B cell (primary cell): Measurements from ENCODE around the gene HTRA2. TPM values are rescaled to one million over a fixed set of nuclear protein-coding genes. Genes with fewer than 3 reads are reported as not detected.

ENCODE experiments used
- ATAC-seq: fragments of 200-7000 bp; cut with Tn5 transposase; one replicate; pipeline ENCODE4 v1.10.0; 2021; ENCODE audit warnings: low read depth, mild to moderate bottlenecking, moderate number of reproducible peaks, moderate library complexity
- CTCF ChIA-PET: fragments of 350-600 bp; sonication (Branson Sonifier 250); formaldehyde crosslinking; loops from one replicate; lab custom pipeline; 2021; ENCODE audit warnings: antibody characterized with exemption, inconsistent platforms; lab: Charles Lee
- POLR2A ChIA-PET: fragments of 350-600 bp; sonication (Branson Sonifier 250); formaldehyde crosslinking; loops from one replicate; lab custom pipeline; 2021; ENCODE audit warnings: antibody characterized with exemption; lab: Charles Lee
- DNase-seq: peaks from one replicate; pipeline ENCODE4 v3.0.0; 2013
- H2AFZ ChIP-seq: 2 replicates; pipeline ENCODE4 v1.6.1; 2012; ENCODE audit warnings: mild to moderate bottlenecking, low read depth, low read length; ENCODE audit not compliant: insufficient read depth, poor library complexity, severe bottlenecking
- H3K27ac ChIP-seq, 2 donors: 1 replicate in 1 of 2; 2 replicates in 1 of 2; pipeline ENCODE4 v1.5.1; 2012 to 2013; ENCODE audit warnings: low read length in 2 of 2, mild to moderate bottlenecking in 2 of 2, moderate library complexity in 1 of 2
- H3K27me3 ChIP-seq, 4 experiments: fragments of 200-600 bp in 1 of 4; sonication (generic) in 1 of 4; replicated peaks in 1 of 4; 1 replicate in 2 of 4; 2 replicates in 2 of 4; pipeline versions ENCODE4 v1.6.1 to v1.7.0; 2013 to 2016; ENCODE audit warnings: low read length in 3 of 4, mild to moderate bottlenecking in 2 of 4, mixed read lengths in 1 of 4, moderate library complexity in 1 of 4; ENCODE audit not compliant: insufficient read depth in 4 of 4, control insufficient read depth in 3 of 4; ENCODE audit errors: control extremely low read depth in 1 of 4
- H3K36me3 ChIP-seq, 2 experiments: replicated peaks in 1 of 2; 1 replicate in 1 of 2; 2 replicates in 1 of 2; pipeline versions ENCODE4 v1.6.1 to v1.7.1; 2013; ENCODE audit warnings: low read length in 1 of 2; ENCODE audit not compliant: insufficient read depth in 2 of 2, control insufficient read depth in 1 of 2; ENCODE audit errors: control extremely low read depth in 1 of 2, extremely low read depth in 1 of 2
- H3K4me1 ChIP-seq, 2 donors: fragments of 200-600 bp in 1 of 2; sonication (generic) in 1 of 2; 1 replicate in 1 of 2; 2 replicates in 1 of 2; pipeline versions ENCODE4 v1.5.1 to v1.6.1; 2013 to 2017; ENCODE audit warnings: low read length in 2 of 2; ENCODE audit not compliant: control insufficient read depth in 2 of 2, insufficient read depth in 2 of 2
- H3K4me2 ChIP-seq: replicated peaks from 2 replicates; pipeline ENCODE3; 2012; ENCODE audit warnings: mild to moderate bottlenecking, low read depth, low read length; ENCODE audit not compliant: poor library complexity, severe bottlenecking
- H3K4me3 ChIP-seq, 5 experiments: fragments of 200-600 bp in 1 of 5; sonication (generic) in 1 of 5; 1 replicate in 3 of 5; 2 replicates in 2 of 5; pipeline versions ENCODE4 v1.5.1 to v1.7.0; 2011 to 2016; ENCODE audit warnings: low read length in 4 of 5, mild to moderate bottlenecking in 4 of 5, low read depth in 2 of 5, control low read depth in 1 of 5, moderate library complexity in 1 of 5; ENCODE audit not compliant: insufficient read depth in 1 of 5; ENCODE audit errors: control extremely low read depth in 1 of 5, extremely low read depth in 1 of 5
- H3K79me2 ChIP-seq: fragments of 200-600 bp; sonication (generic); one replicate; pipeline ENCODE4 v1.6.0; 2016; ENCODE audit warnings: low read length; ENCODE audit not compliant: control insufficient read depth, insufficient read depth
- H3K9ac ChIP-seq: fragments of 200-600 bp; sonication (generic); 2 replicates; pipeline ENCODE4 v1.6.1; 2017; ENCODE audit warnings: mild to moderate bottlenecking, low read length, moderate library complexity
- H3K9me3 ChIP-seq, 3 donors: one replicate each; pipeline versions ENCODE4 v1.6.1 to v1.7.1; 2013; ENCODE audit warnings: low read length in 2 of 3; ENCODE audit not compliant: control insufficient read depth in 2 of 3, insufficient read depth in 1 of 3; ENCODE audit errors: control extremely low read depth in 1 of 3
- H4K20me1 ChIP-seq: 2 replicates; pipeline ENCODE4 v1.6.0; 2012; ENCODE audit warnings: mild to moderate bottlenecking, low read length; ENCODE audit not compliant: insufficient read depth, control insufficient read depth, poor library complexity, severe bottlenecking
- H3K27ac Mint-ChIP-seq: one replicate; pipeline ENCODE4 v1.8.0; 2021; ENCODE audit warnings: mixed read lengths
- H3K27me3 Mint-ChIP-seq: one replicate; pipeline ENCODE4 v1.8.0; 2021; ENCODE audit warnings: mixed read lengths
- H3K4me1 Mint-ChIP-seq: one replicate; pipeline ENCODE4 v1.8.0; 2021; ENCODE audit warnings: mixed read lengths
- H3K4me3 Mint-ChIP-seq: one replicate; pipeline ENCODE4 v1.8.0; 2021; ENCODE audit warnings: mixed read lengths
- H3K9me3 Mint-ChIP-seq: one replicate; pipeline ENCODE4 v1.8.0; 2022; ENCODE audit warnings: mixed read lengths; ENCODE audit not compliant: insufficient read depth
- CTCF ChIP-seq: fragments of 200-600 bp; IDR thresholded peaks from one replicate; pipeline ENCODE4 v1.8.0; 2022; ENCODE audit warnings: antibody characterized with exemption, mild to moderate bottlenecking
- EZH2 ChIP-seq: IDR thresholded peaks from 2 replicates; pipeline ENCODE4 v1.6.1; 2012; ENCODE audit warnings: borderline replicate concordance, low read depth, mild to moderate bottlenecking, moderate library complexity, low read length; ENCODE audit not compliant: insufficient read depth, poor library complexity, severe bottlenecking
- WGBS: methylation state at CpG from one replicate; pipeline ENCODE4 v1.1.5; 2013; ENCODE audit warnings: missing lambda C conversion rate; ENCODE audit not compliant: insufficient coverage; 5-methylcytosine and 5-hydroxymethylcytosine counted together
- intact Hi-C: fragments of 100-400 bp; cut with micrococcal nuclease; formaldehyde crosslinking; loops from one replicate; pipeline ENCODE4 v1.10.0; 2022
- polyA plus RNA-seq: library from polyadenylated mRNA; depleted of rRNA; stranded (reverse); fragments of >200 nt; gene quantifications from 2 replicates; pipeline ENCODE4 v1.2.3, GENCODE V29; 2012
- total RNA-seq, 2 donors: library from RNA; stranded (reverse); fragments of 120-200 nt in 1 of 2; gene quantifications; 1 replicate in 1 of 2; 2 replicates in 1 of 2; pipeline versions ENCODE4 v1.2.3 to v1.2.4, GENCODE V29; 2013 to 2022

Gene HTRA2
- total and polyA plus RNA-seq, 2 donors (not counting 1 experiment from before 2014, with no cell fraction given): 52.8 to 111 TPM

GRCh38 chr2:74499940-74500577 lies 29.7 kb upstream of the HTRA2 start:
- H2AFZ ChIP-seq: no peak overlapping the region
- no peaks in the 10 kb centered on the region for H3K79me2 ChIP-seq
- CTCF ChIA-PET: interaction anchor here (0.6 to 3.0 kb wide), 5 partner anchors 13 to 87 kb away, joined by 3 to 16 read pairs (median 7); partner anchors contain the start of genes CCDC142 and TTC31
- H3K27me3 ChIP-seq: peaks cover 0 to 79% (median 38%) of the 10 kb centered on the region in 4 experiments
- WGBS: 52% methylated on average over 11 of the region's 15 CpGs
- Mint-ChIP-seq H3K27me3 (peaks cover 63% of the 10 kb centered on the region), H3K4me1 (peaks cover 58% of the 10 kb centered on the region), H3K4me3 (peak overlapping the region; percentile 60), H3K9me3 (no peaks in the 10 kb centered on the region), H3K27ac (no peak overlapping the region)
- intact Hi-C loops: loop anchor here (5.0 kb wide), 1 partner anchor 32 kb away; no protein-coding TSS in a partner anchor
- ATAC-seq: no peak
- H3K4me1 ChIP-seq: peaks cover 49 to 54% of the 10 kb centered on the region in 2 donors
- POLR2A ChIA-PET: interaction anchor here (0.6 to 1.5 kb wide), 3 partner anchors 17 to 124 kb away, joined by 3 to 8 read pairs (median 3); partner anchors contain the start of genes CCDC142 and TTC31
- TF ChIP-seq EZH2 (no peak), CTCF (no peak)
- H3K36me3 ChIP-seq: peaks cover 0 to 2% of the 10 kb centered on the region in 2 experiments
- H3K4me3 ChIP-seq: no peak overlapping the region
- no peak overlapping the region for H3K9ac ChIP-seq
- no peaks in the 10 kb centered on the region for H4K20me1 ChIP-seq
- H3K9me3 ChIP-seq: peaks cover 0 to 31% (median 0%) of the 10 kb centered on the region in 3 donors
- H3K4me2 ChIP-seq: peak overlapping the region; percentile 91
- no peak for DNase-seq
- no peak overlapping the region for H3K27ac ChIP-seq

DNA sequence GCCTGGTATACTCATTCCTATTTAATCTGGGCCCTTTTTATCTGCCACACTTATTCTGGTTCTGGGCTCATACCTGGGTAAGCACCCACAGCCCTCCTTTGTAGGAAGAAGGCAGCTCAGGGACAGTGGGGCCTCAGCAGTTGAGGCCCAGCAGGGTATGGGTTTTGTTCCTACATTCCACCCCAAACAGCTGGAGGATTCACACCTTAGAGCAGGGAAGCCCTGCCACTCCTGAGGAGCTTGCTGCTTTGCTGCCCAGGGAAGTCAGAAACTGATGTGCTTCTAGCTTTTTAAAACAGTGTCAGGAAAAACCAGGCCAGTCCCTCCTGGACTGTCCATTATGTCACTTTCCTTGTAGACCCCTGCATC lies 29.2 kb upstream of the HTRA2 start:
- H3K4me1 ChIP-seq: peaks cover 49 to 54% of the 10 kb centered on the region in 2 donors
- no peak overlapping the region for H3K4me3 ChIP-seq
- no peak overlapping the region for H3K27ac ChIP-seq
- POLR2A ChIA-PET: interaction anchor here (1.5 kb wide), 1 partner anchor 18 kb away, joined by 8 read pairs; the partner anchor contains the start of genes CCDC142 and TTC31
- H3K27me3 ChIP-seq: peaks cover 0 to 84% (median 38%) of the 10 kb centered on the region in 4 experiments
- DNase-seq (no peak), ATAC-seq (no peak)
- TF ChIP-seq CTCF (no peak), EZH2 (no peak)
- H3K79me2 ChIP-seq: no peaks in the 10 kb centered on the region
- no peaks in the 10 kb centered on the region for H4K20me1 ChIP-seq
- H2AFZ ChIP-seq: no peak overlapping the region
- CTCF ChIA-PET: interaction anchor here (0.6 to 3.0 kb wide), 6 partner anchors 9 to 86 kb away, joined by 3 to 16 read pairs (median 6); partner anchors contain the start of genes CCDC142 and TTC31
- H3K4me1 Mint-ChIP-seq: peaks cover 61% of the 10 kb centered on the region
- intact Hi-C loops: no loop called here
- H3K9ac ChIP-seq: no peak overlapping the region
- no peak overlapping the region for H3K4me3 Mint-ChIP-seq
- no peaks in the 10 kb centered on the region for H3K9me3 Mint-ChIP-seq
- no peak overlapping the region for H3K27ac Mint-ChIP-seq
- H3K4me2 ChIP-seq: no peak overlapping the region
- H3K36me3 ChIP-seq: peaks cover 0 to 6% of the 10 kb centered on the region in 2 experiments
- H3K27me3 Mint-ChIP-seq: peaks cover 65% of the 10 kb centered on the region
- H3K9me3 ChIP-seq: peaks cover 0 to 31% (median 0%) of the 10 kb centered on the region in 3 donors
